NCI-H146 treated with DMSO at 0.1 percent for 48 hours (cell line): ENCODE results near the gene NOTCH3.

Source experiments
- DNase-seq: peaks from one replicate; lab custom pipeline; 2025; ENCODE audit not compliant: unreplicated experiment; lab: John Stamatoyannopoulos, UW

The NOTCH3 gene

GRCh38 chr19:15169541-15170285, 31.1 kb downstream of the NOTCH3 start:
- DNase-seq: no peak

- no peak for DNase-seq
These were observed 34.1 kb downstream of the NOTCH3 start for GRCh38 chr19:15166700-15167099.

GRCh38 chr19:15161028-15161984, 39.5 kb downstream of the NOTCH3 start:
- peak; percentile 35 for DNase-seq

GRCh38 chr19:15159251-15159650, 41.5 kb downstream of the NOTCH3 start:
- no peak for DNase-seq

- no peak for DNase-seq
These were observed 44.4 kb downstream of the NOTCH3 start for GRCh38 chr19:15156391-15156790.

GRCh38 chr19:15155296-15155695, 45.5 kb downstream of the NOTCH3 start:
- peak; percentile 4 for DNase-seq

- DNase-seq: peak; percentile 13
These were observed 46.7 kb downstream of the NOTCH3 start for GRCh38 chr19:15154002-15154612.

- no peak for DNase-seq
These were observed 51.1 kb downstream of the NOTCH3 start for GRCh38 chr19:15149737-15150136.

GRCh38 chr19:15147090-15147489, 53.7 kb downstream of the NOTCH3 start:
- DNase-seq: no peak

GRCh38 chr19:15144046-15144646, 56.6 kb downstream of the NOTCH3 start:
- no peak for DNase-seq

- no peak for DNase-seq
These were observed 58.5 kb downstream of the NOTCH3 start for GRCh38 chr19:15142313-15142712.

GRCh38 chr19:15141143-15141542, 59.7 kb downstream of the NOTCH3 start:
- DNase-seq: no peak

GRCh38 chr19:15138427-15138826, 62.4 kb downstream of the NOTCH3 start:
- no peak for DNase-seq

GRCh38 chr19:15137777-15138176, 63.0 kb downstream of the NOTCH3 start:
- no peak for DNase-seq

GRCh38 chr19:15136234-15136954, 64.4 kb downstream of the NOTCH3 start:
- no peak for DNase-seq

- no peak for DNase-seq
These were observed 70.8 kb downstream of the NOTCH3 start for GRCh38 chr19:15129856-15130585.

- DNase-seq: no peak
These were observed 72.5 kb downstream of the NOTCH3 start for GRCh38 chr19:15128162-15128770.

- DNase-seq: no peak
These were observed 74.5 kb downstream of the NOTCH3 start for GRCh38 chr19:15126131-15126910.
